GM21723 (cell line): Measurements from ENCODE around the gene SULT2A1.
"Not testable (repeated sequence)": the region's sequence is repeated elsewhere in the genome, so short reads cannot be mapped to it uniquely, and the experiment has no call there.

ENCODE experiments used
- ATAC-seq: cut with Tn5 transposase; IDR thresholded peaks from one replicate; pipeline ENCODE4 v1.9.1; 2021; ENCODE audit warnings: mild to moderate bottlenecking, moderate library complexity; ENCODE audit not compliant: unreplicated experiment

SULT2A1 gene

DNA sequence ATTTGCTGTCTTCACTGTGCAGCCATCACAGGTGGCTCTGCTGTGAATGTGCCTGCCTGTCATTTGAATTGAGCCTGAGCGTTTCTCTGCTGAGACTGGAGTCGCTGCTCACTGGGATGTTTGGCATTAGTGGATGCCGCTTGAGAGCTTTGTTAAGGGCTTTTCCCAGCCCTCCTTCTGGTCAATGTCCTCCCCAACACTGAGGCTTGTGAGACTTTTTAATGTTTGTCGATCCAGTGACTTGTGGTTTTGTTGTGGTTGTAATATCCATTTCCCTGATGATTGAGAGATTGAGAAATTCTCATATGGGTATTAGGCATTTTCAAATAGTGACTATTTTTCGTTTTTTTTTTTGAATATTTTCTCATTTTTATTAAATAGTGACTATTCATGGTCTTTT, 24.5 kb downstream of the SULT2A1 start:
- ATAC-seq = no peak

DNA sequence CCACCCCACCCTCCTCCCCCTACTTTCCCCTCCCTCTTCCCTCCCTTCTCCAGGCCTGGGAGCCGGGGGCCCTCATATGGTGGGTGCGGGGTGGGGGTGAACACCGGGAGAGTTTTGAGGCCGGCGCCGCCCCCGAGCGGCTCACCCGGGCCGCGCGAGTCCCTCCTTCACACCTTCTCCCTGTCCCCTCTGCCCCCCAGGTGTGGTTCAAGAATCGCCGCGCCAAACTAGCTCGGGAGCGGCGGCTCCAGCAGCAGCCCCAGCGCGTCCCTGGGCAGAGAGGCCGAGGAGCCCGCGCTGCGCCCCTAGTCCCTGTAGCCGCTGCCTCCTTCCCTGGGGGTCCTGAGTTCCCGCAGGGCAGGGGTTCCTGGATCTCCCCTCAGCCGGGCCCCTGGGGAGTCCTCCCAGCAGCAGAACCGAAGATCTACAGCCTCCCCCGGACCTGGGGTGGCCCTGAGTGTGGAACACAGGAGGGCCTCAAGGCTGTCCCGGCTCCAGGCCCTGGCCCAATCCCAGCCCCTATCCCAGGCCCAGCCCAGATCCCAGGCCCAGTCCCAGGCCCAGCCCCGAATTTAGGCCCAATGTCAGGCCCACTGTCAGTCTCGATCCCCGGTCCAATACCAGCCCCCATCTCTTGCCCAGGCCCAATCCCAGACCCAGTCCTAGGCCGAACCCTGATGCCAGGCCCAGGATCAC, 25.4 kb downstream of the SULT2A1 start:
- ATAC-seq = no peak

DNA sequence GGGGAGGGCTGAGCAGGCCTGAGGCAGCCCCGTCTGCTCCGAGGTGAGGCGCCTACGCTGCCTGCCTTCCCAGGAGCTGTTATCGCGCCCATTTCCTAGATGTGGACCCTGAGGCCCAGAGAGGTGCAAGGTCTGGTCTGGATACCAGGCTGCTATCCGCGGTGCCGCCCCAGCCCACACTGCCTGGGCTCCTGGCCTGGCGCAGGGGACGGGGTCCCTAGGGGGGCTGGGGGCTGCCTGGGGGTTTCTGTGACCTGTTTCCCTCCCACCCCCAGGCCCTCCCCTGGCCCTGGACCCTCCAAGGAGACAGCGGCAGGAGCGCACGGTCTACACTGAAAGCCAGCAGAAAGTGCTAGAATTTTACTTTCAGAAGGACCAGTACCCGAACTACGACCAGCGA, 26.3 kb downstream of the SULT2A1 start:
- ATAC-seq = not testable (repeated sequence)

DNA sequence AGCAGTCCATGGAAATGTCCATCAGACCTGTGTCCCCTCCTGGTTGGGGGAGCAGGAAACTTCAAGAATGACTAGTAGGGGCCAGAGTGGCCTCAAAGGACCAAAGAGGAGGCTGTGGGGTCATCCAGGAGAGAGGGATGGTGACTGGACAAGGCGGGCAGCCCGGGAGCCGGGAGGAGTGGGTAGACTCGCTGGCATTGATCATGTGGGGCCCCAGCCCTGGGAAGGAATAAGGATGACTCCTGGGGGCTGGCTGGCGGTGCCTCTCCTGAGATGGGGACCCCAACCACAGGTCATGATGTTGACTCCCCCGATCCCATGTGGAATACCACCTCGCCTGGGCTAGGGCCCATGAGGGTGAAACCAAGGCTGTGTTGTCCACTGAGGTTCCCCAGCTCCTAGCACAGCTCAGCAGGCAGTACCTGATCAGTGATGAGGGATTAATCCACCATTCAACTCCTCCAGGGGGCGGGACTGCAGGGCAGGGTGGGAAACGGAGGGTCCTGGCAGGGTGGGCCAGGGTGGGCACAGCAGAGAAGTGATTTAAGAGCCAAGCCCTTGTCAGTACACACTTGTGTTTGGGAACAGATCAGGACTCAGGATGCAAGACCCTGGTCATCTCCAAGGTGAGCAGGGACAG, 27.3 kb downstream of the SULT2A1 start, which contains the start of gene TPRX2:
Gene TPRX2, plus strand, starts transcription at position 590 of the 640 bp plus-strand sequence. Its CDS starts 12 bp downstream, at position 602.
- ATAC-seq = not testable (repeated sequence)

DNA sequence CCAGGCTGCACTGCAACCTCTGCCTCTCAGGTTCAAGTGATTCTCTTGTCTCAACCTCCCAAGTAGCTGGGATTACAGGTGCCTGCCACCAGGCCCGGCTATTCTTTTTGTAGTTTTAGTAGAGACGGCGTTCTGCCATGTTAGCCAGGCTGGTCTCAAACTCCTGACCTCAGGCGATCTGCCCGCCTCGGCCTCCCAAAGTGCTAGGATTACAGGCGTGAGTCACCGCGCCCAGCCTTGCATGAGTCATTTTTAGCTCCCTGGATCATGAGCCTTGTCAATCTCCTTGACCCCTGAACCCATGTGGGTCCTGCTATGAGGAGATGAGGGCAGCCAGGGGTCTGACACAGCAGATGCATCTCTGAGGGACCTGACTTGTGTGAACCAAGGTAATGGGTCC, 27.9 kb downstream of the SULT2A1 start:
- ATAC-seq = not testable (repeated sequence)

DNA sequence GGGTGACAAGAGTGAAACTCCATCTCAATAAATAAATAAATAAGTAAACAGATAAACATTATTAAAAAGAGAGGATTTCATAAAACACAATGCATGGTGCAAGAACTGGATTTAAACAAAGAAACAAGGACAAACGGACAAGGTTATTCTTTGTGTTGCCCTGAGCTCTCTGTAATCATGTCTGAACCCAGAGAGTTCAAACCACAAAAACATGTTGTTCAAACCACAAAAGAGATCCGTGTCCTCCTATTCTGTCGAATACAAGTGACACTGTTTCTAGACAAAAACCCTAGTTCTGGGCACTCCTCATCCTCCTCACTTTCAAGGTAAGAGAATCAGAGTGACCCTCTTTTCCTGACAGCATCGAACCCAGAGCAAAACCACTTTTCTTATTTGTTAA, 31.7 kb downstream of the SULT2A1 start:
- ATAC-seq = no peak

DNA sequence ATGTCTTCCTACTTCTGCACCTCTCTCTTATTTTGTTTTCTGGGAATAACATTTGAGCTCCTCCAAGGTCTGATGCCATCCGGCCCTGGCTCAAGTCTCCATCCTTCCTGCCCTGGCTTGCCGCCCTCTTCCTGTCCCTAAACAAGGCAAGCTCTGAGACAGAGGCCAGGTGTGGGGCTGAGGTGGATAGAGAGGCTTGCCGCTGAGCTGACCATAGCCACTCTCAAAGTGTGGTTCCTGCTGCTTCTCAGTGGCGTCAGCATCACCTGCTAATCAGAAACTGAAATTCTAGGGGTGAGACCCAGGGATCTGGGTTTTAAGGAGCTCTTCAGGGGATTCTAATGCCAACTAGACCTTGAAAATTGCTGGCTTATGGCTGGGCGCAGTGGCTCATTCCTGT, 33.1 kb downstream of the SULT2A1 start:
- no peak for ATAC-seq

DNA sequence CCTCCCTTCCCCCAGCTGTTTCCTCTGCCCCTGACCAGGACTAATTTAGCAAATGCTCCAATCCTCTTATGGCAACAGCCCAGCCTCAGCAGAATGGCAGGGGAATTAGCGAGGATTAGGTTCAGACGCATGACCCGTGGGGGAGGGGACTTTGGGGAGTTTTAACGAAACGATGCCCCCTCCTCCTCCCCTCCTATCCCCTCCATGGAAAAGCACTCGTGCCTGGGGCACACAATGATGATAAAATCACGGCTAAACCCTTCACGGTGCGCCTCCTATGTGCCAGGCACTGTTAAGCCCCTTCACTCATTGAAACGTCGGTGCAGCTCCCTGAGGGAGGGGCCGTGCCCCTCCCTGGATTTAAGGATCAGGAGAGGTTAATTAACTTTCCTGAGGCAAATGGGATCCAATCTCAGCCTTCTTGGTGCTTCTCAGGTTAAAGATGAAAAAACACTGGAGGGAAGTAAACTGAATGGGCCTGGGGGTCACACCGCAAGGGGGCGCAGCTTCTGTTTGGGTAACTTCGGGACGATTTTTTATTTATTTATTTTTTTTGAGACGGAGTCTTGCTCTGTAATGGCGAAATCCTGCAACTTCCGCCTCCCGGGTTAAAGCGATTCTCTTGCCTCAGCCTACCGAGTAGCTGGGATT, 37.2 kb downstream of the SULT2A1 start:
- ATAC-seq = no peak

DNA sequence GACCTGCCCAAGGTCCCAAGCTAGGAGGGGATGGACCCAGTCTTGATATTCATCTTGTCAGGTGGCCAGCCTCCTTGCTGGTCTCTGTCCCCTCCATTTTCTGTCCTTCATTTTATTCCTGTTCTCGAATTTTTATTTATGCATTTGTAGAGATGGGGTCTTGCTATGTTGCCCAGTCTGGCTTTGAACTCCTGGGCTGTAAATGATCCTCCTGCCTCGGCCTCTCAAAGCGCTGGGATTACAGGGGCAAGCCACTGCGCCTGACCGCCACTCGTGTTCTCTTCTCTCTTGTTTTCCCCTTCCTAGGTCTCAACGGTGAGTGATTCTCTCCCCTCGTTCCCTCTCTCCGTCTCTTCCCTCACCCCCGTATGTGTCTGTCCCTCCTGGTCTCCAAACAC, 37.7 kb downstream of the SULT2A1 start:
- ATAC-seq = no peak

DNA sequence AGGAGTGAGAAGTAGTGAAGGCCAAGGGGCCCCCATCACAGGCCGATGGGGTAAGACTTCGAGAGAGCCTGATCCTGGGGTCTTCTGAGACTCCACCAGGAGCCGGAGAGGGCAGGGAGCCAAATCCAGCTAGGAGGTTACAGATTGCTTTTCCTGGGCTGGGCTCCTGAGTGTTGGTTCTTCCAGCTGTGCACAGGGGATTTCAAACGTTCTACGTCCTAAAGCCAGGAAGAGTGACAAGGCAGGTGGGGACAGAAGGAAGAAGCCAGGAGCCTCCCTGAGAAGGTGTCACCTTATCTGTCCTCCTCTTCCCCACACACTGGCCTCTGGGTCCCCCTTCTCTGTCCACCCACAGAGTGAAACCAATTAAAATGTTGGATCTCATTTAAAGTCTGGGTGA, 43.2 kb downstream of the SULT2A1 start:
- no peak for ATAC-seq

DNA sequence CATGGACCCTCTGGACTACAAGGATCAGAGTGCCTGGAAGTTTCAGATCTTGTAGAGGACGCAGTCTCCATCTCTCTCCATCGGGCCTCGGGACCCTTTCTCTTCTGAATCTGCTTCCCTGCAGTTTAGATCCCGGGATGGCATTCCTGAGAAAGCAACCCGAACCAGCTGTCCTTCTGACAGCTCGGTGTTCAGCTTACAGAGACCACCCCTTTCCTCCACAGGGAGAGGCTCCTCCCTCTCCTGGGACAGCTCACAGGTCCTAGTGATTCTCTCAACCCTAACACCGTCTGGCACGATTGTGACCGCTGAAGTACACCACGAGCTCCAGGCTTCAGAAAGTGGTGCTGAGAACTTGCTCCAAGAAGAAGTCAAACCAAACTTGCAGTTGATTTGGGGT, 46.2 kb downstream of the SULT2A1 start:
- ATAC-seq = no peak

DNA sequence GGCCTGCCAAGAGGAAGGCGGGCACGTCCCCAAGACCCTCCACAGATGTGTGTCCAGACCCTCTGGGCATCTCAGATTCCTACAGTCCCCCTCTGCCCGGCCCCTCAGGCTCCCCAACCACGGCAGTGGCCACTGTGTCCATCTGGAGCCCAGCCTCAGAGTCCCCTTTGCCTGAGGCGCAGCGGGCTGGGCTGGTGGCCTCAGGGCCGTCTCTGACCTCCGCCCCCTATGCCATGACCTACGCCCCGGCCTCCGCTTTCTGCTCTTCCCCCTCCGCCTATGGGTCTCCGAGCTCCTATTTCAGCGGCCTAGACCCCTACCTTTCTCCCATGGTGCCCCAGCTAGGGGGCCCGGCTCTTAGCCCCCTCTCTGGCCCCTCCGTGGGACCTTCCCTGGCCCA, 46.7 kb downstream of the SULT2A1 start:
- no peak for ATAC-seq

DNA sequence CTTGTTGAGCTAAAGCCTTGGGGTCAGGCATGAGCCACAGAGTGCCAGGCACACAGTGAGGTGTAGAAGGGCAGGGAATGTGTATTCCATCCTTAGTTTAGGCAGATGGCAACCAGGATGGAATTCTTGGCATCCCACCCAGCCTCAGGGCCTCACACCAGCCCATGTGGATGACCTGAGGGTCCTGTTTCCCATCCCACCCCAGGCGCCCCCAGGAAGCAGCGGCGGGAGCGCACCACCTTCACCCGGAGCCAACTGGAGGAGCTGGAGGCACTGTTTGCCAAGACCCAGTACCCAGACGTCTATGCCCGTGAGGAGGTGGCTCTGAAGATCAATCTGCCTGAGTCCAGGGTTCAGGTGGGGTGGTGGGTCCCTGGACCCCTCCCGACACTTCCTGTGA, 50.1 kb downstream of the SULT2A1 start:
- ATAC-seq = no peak

DNA sequence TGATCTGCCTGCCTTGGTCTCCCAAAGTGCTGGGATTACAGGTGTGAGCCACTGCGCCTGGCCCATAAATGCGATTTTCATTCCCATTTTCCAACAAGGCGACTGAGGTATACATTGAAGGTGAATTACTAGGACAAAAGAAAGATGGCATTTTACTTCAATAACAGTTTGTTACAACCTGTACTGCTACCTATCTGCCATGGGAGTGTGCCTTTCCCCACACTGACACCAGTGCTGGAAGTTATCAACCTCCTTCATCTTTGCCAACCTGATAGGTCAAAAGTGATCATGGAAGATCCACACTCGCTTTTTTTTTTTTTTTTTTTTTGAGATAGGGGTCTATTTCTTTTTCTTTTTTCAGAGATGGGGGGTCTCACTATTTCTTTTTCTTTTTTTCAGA, 53.4 kb downstream of the SULT2A1 start:
- no peak for ATAC-seq

DNA sequence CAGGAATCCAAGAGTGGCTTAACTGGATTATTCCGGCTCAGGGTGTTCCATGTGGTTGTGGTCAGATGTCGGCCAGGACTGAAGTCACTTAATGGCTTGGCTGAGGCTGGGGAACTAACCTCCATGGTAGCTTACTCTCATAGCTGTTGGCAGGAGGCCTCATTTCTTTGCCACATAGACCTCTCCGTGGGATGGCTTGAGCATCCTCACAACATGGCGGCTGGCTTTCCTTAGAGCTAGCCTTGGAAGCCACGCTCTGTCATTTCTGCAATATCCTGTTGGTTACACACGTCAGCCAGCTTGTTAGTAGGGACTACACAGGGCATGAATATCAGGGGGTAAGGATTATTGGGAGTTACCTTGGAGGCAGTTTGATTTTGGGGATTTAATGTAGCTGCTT, 59.3 kb downstream of the SULT2A1 start:
- no peak for ATAC-seq

DNA sequence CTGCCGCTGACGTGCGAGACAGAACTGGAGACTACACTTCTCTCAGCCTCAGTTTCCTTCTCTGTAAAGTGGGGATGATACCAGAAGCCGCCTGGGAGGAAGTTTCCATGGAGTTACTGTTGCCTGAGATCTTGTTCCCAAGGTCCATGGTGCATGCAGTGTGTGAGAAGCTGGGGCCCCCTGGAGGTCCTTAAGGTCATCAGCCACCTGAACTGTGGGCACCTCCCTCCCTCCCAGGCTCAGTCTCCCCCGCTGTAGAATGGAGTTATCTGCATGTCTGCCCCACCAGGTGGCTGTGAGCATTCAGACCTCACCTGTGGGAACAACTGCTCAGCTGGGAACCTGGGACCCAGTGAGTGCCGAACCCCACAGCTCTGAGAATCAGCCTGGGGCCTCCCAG, 61.7 kb downstream of the SULT2A1 start:
- ATAC-seq = no peak

DNA sequence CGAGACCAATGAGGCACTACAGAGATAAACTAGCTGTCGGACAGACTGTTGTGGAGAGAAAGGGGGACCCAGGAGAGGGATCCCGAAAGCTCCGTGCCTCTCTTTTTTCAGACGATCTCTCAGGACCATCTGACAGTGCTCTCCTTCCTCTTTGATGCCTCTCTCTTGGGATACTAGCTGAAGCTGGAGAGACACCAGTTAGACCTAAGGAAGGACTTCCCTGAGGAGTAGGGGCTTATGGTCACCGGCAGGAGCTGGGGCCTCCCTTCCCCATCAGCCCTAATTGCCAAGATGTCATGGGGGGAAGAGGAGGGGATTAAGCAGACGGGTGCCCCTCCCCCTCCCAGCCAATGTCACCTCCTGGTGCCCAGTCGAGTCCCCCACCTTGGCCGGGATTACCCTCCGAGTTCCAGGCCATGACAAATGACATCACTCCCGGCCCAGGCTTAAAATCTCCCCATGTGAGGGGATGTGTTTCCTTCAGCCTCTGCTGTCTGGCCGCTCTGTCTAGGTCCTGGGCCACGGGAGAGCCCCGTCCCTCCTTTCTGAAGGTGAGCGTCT, 64.6 kb downstream of the SULT2A1 start, which contains the start of gene CRX:
Gene CRX, plus strand, starts transcription at position 478 of the 561 bp plus-strand sequence. CDS start 12,507 bp downstream, outside the sequence.
- ATAC-seq = no peak
